Esophagus muscularis mucosa (tissue), 4 donors: ENCODE data around the gene PPP1R3G.

ENCODE experiments used
- CTCF ChIP-seq, 3 experiments: fragments of 200-600 bp in 2 of 3; fragments of 450-650 bp in 1 of 3; sonication (generic) in 2 of 3; IDR thresholded peaks; one replicate each; pipeline ENCODE4 v1.5.1; 2017 to 2019; ENCODE audit warnings: antibody characterized with exemption in 3 of 3, mild to moderate bottlenecking in 2 of 3, moderate library complexity in 1 of 3
- EP300 ChIP-seq: sonication (generic); formaldehyde crosslinking; IDR thresholded peaks from one replicate; pipeline ENCODE4 v1.6.1; 2017; ENCODE audit warnings: antibody characterized with exemption
- POLR2A ChIP-seq: fragments of 450-650 bp; IDR thresholded peaks from one replicate; pipeline ENCODE4 v1.6.1; 2017; ENCODE audit warnings: antibody characterized with exemption, moderate library complexity, mild to moderate bottlenecking, low read depth

- TF ChIP-seq EP300 = no peak
- TF ChIP-seq POLR2A = no peak
- no peak for TF ChIP-seq CTCF (IDR thresholded peaks at IDR 0.05)
Measured at GRCh38 chr6:5116243-5116991, 31.3 kb downstream of the PPP1R3G start.
